ENCODE data around the gene ALDH3A1. TPM values are rescaled to one million over a fixed set of nuclear protein-coding genes. Genes with fewer than 3 reads are reported as not detected.

Gene ALDH3A1
- total RNA-seq, 1 experiment from 2014 or later = 0.39 TPM

- Mint-ChIP-seq H3K4me3 (no peak overlapping the region), H3K9me3 (no peaks in the 10 kb centered on the region; a peak in 1 of 5 replicates), H3K27me3 (ENCODE audit: low read depth) (peaks cover 1% of the 10 kb centered on the region), H3K27ac (peak overlapping the region in 1 of 3 experiments; percentile 66; a peak in 1 of 7 replicates), H3K4me1 (peaks cover 3 to 10% of the 10 kb centered on the region in 2 experiments; a peak in 3 of 4 replicates), H3K36me3 (ENCODE audit: insufficient read depth in 1 of 3, low read depth in 3 of 3) (no peaks in the 10 kb centered on the region)
- Histone ChIP-seq H2BK120ac (ENCODE audit: low read depth, low read length, poor library complexity, severe bottlenecking) (no peak overlapping the region), H3K18ac (ENCODE audit: insufficient read length, low read depth, low read length) (no peak overlapping the region), H2BK15ac (ENCODE audit: low read depth, low read length) (no peak overlapping the region), H2BK5ac (ENCODE audit: insufficient read length, low read length) (no peak overlapping the region), H3K79me1 (ENCODE audit: insufficient read depth, low read depth, low read length, poor library complexity, severe bottlenecking) (no peaks in the 10 kb centered on the region), H2BK20ac (ENCODE audit: low read depth, low read length, poor library complexity, severe bottlenecking) (no peak overlapping the region), H4K8ac (replicated peaks; ENCODE audit: insufficient read length, low read depth, low read length) (no peak overlapping the region), H3T11ph (ENCODE audit: low read length) (no peak overlapping the region), H3K9me3 (ENCODE audit: control insufficient read depth, low read depth, low read length) (no peaks in the 10 kb centered on the region), H3K4me1 (ENCODE audit: insufficient read depth, low read length) (no peaks in the 10 kb centered on the region), H3K56ac (ENCODE audit: insufficient read length, low read depth, low read length) (no peak overlapping the region), H2AK5ac (ENCODE audit: insufficient read length, low read length) (no peak overlapping the region), H3K23me2 (ENCODE audit: insufficient read length, low read depth, low read length, poor library complexity, severe bottlenecking) (no peaks in the 10 kb centered on the region), H3K79me2 (ENCODE audit: insufficient read depth, low read length) (no peaks in the 10 kb centered on the region), H3K14ac (ENCODE audit: insufficient read depth, low read length) (no peak overlapping the region), H4K5ac (ENCODE audit: insufficient read length, low read depth, low read length) (no peak overlapping the region), H3K27ac (ENCODE audit: insufficient read length, low read depth, low read length) (no peak overlapping the region), H3K27me3 (ENCODE audit: insufficient read depth, low read length) (no peaks in the 10 kb centered on the region), H3K23ac (ENCODE audit: insufficient read length, low read depth, low read length) (no peak overlapping the region), H2AFZ (ENCODE audit: low read length) (no peak overlapping the region), H3K4me2 (ENCODE audit: insufficient read depth, insufficient read length, low read length) (no peak overlapping the region), H4K91ac (ENCODE audit: insufficient read length, low read depth, low read length) (no peak overlapping the region), H4K20me1 (ENCODE audit: control insufficient read depth, insufficient read depth, insufficient read length) (no peaks in the 10 kb centered on the region), H3K9ac (ENCODE audit: extremely low read depth, insufficient read length, low read length) (no peak overlapping the region), H2BK12ac (ENCODE audit: insufficient read length, low read depth, low read length) (no peak overlapping the region), H3K4ac (ENCODE audit: low read depth, low read length) (no peak overlapping the region)
- DNase-seq = no peak
- no peak for TF ChIP-seq CTCF (conservative IDR thresholded peaks at IDR 0.05)
- WGBS (ENCODE audit: extremely low coverage, insufficient read length, low lambda C conversion rate) = no CpG with 5 or more reads among the region's 6 CpGs
Observed at GRCh38 chr17:19755392-19755791, 7.3 kb upstream of the ALDH3A1 start.
